ENCODE results near the gene P2RX6. TPM values are rescaled to one million over a fixed set of nuclear protein-coding genes. Genes with fewer than 3 reads are reported as not detected.

The P2RX6 gene
- total and polyA plus RNA-seq, 7 donors = under 0.01 to 2.0 (median 1.1) TPM; not detected in 1

DNA sequence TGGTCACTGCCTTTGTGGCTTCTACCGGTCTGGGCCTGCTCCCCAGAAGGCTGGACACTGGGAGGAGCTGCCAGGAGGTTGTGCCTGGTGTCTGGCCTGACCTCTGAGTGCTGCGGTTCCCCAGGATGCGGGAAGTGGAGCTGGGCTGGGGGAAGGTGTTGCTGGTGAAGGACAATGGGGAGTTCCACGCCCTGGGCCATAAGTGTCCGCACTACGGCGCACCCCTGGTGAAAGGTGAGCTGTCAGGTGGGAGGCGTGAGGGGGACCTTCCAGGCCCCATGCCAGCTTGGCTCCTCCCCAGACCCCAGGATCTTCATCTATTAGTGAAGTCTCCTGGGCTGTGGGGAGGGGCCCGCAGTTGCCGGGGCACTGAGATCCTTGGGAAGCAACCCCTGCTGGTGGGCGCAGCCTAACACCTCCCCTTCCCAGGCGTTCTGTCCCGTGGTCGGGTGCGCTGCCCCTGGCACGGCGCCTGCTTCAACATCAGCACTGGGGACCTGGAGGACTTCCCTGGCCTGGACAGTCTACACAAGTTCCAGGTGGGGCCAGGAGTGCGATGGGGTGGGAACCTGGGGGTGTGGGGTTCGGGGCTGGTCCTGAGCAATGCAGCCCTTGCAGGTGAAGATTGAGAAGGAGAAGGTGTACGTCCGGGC is 41.2 kb upstream of the P2RX6 start:
- 82 to 84% methylated on average over 21 of the region's 21 CpGs for WGBS, 2 donors
- no peaks in the 10 kb centered on the region for H3K36me3 ChIP-seq
- intact Hi-C loops (cut with DNase I) = no loop called here
- no peak overlapping the region for H3K4me3 ChIP-seq
- no peak overlapping the region for H3K27ac ChIP-seq
- no peaks in the 10 kb centered on the region for H3K27me3 ChIP-seq
- no peak for DNase-seq
- H3K4me1 ChIP-seq = peaks cover 0 to 2% (median 0%) of the 10 kb centered on the region in 4 donors
- H3K9me3 ChIP-seq = no peaks in the 10 kb centered on the region
- TF ChIP-seq POLR2AphosphoS5 (IDR thresholded peaks at IDR 0.05) (no peak), POLR2A (IDR thresholded peaks at IDR 0.05) (no peak), EP300 (IDR thresholded peaks at IDR 0.05) (no peak)
- TF ChIP-seq, protein P1, sequence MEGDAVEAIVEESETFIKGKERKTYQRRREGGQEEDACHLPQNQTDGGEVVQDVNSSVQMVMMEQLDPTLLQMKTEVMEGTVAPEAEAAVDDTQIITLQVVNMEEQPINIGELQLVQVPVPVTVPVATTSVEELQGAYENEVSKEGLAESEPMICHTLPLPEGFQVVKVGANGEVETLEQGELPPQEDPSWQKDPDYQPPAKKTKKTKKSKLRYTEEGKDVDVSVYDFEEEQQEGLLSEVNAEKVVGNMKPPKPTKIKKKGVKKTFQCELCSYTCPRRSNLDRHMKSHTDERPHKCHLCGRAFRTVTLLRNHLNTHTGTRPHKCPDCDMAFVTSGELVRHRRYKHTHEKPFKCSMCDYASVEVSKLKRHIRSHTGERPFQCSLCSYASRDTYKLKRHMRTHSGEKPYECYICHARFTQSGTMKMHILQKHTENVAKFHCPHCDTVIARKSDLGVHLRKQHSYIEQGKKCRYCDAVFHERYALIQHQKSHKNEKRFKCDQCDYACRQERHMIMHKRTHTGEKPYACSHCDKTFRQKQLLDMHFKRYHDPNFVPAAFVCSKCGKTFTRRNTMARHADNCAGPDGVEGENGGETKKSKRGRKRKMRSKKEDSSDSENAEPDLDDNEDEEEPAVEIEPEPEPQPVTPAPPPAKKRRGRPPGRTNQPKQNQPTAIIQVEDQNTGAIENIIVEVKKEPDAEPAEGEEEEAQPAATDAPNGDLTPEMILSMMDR (IDR thresholded peaks at IDR 0.05) = no peak

GRCh38 chr22:20974336-20974955 is 40.5 kb upstream of the P2RX6 start:
- Histone ChIP-seq H3K9me3 (no peaks in the 10 kb centered on the region), H3K36me3 (no peaks in the 10 kb centered on the region), H3K27me3 (no peaks in the 10 kb centered on the region), H3K27ac (no peak overlapping the region), H3K4me3 (no peak overlapping the region), H3K4me1 (peaks cover 0 to 5% (median 4%) of the 10 kb centered on the region in 4 donors)
- TF ChIP-seq POLR2A (IDR thresholded peaks at IDR 0.05) (no peak), POLR2AphosphoS5 (IDR thresholded peaks at IDR 0.05) (no peak), EP300 (IDR thresholded peaks at IDR 0.05) (no peak)
- TF ChIP-seq, protein P1 (IDR thresholded peaks at IDR 0.05) = no peak
- no peak for DNase-seq
- intact Hi-C loops (cut with DNase I) = no loop called here
- WGBS, 2 donors = 88% methylated on average over 16 of the region's 16 CpGs

DNA sequence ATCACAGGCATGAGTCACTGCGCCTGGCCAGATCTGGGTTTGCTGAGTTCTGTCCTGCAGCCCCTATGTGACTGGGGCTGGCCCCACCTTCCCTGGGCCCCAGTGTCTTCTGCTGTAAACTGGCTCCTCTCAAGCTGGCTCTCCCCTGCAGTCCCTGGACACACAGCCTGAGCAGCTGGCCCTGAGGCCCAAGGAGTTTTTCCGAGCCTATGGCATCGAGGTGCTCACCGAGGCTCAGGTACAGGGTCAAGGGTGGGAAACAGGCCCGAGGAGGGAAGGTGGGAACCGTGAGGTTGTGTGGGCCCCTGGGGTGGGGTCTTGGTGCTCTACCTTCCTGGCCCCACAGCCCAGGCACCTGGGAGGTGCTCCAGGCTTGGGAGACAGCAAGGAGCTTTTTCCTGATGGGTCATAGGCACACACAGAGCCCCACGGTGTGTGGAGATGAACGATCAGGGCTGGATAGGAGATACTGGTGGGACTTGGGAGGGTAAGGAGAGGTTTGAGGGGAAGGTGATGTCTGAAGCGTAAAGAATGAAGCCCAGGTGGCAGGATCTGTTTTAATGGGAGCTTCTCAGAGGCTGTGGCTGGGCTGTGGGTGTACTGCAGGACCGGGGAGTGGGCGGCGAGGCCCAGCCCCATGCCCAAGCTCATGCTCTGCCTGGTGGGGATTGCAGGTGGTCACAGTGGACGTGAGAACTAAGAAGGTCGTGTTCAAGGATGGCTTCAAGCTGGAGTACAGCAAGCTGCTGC is 39.2 kb upstream of the P2RX6 start:
- no peak for DNase-seq
- TF ChIP-seq POLR2A (IDR thresholded peaks at IDR 0.05) (no peak), EP300 (IDR thresholded peaks at IDR 0.05) (no peak), POLR2AphosphoS5 (IDR thresholded peaks at IDR 0.05) (no peak)
- TF ChIP-seq, protein P1 (IDR thresholded peaks at IDR 0.05) = no peak
- Histone ChIP-seq H3K9me3 (no peaks in the 10 kb centered on the region), H3K36me3 (no peaks in the 10 kb centered on the region), H3K4me1 (peaks cover 0 to 18% (median 16%) of the 10 kb centered on the region in 4 donors), H3K4me3 (no peak overlapping the region), H3K27me3 (no peaks in the 10 kb centered on the region), H3K27ac (no peak overlapping the region)
- intact Hi-C loops (cut with DNase I) = loop anchor here (5.0 kb wide), 1 partner anchor 53 kb away; no protein-coding TSS in a partner anchor
- 88 to 89% methylated on average over 14 of the region's 14 CpGs for WGBS, 2 donors

- no peaks in the 10 kb centered on the region for H3K36me3 ChIP-seq
- 85 to 91% methylated on average over 24 of the region's 24 CpGs for WGBS, 2 donors
- intact Hi-C loops (cut with DNase I) = loop anchor here (5.0 kb wide), 1 partner anchor 54 kb away; no protein-coding TSS in a partner anchor
- no peak for DNase-seq
- peaks cover 0 to 25% (median 23%) of the 10 kb centered on the region in 4 donors for H3K4me1 ChIP-seq
- H3K27me3 ChIP-seq = no peaks in the 10 kb centered on the region
- no peak overlapping the region for H3K4me3 ChIP-seq
- H3K9me3 ChIP-seq = no peaks in the 10 kb centered on the region
- TF ChIP-seq POLR2A (IDR thresholded peaks at IDR 0.05) = no peak
- TF ChIP-seq EP300 (IDR thresholded peaks at IDR 0.05) = no peak
- TF ChIP-seq, protein P1 (IDR thresholded peaks at IDR 0.05) = no peak
- TF ChIP-seq POLR2AphosphoS5 (IDR thresholded peaks at IDR 0.05) = no peak
- H3K27ac ChIP-seq = no peak overlapping the region
Measured at GRCh38 chr22:20976291-20976877, 38.6 kb upstream of the P2RX6 start.
